ENCODE measurements around the gene MYO1D.

The MYO1D gene

GRCh38 chr17:32546031-32546444 lies 330.9 kb downstream of the MYO1D start:
- Histone ChIP-seq H3K36me3 (no peaks in the 10 kb centered on the region), H3K4me3 (ENCODE audit: low read depth, low read length) (no peak overlapping the region), H3K27me3 (ENCODE audit: insufficient read depth, low read depth, severe bottlenecking) (no peaks in the 10 kb centered on the region), H3K9me3 (ENCODE audit: severe bottlenecking) (no peaks in the 10 kb centered on the region), H3K27ac (no peak overlapping the region)
- no peak for TF ChIP-seq CTCF (IDR thresholded peaks at IDR 0.05; ENCODE audit: low read depth, low read length)
- no peak for DNase-seq

- no peak for DNase-seq
- H3K27me3 ChIP-seq (ENCODE audit: insufficient read depth, low read depth, severe bottlenecking) = no peaks in the 10 kb centered on the region
- H3K36me3 ChIP-seq = no peaks in the 10 kb centered on the region
- peaks cover 8% of the 10 kb centered on the region for H3K9me3 ChIP-seq (ENCODE audit: severe bottlenecking)
- no peak for TF ChIP-seq CTCF (IDR thresholded peaks at IDR 0.05; ENCODE audit: low read depth, low read length)
- H3K27ac ChIP-seq = no peak overlapping the region
- no peak overlapping the region for H3K4me3 ChIP-seq (ENCODE audit: low read depth, low read length)
Measured at GRCh38 chr17:32542186-32542585, 334.7 kb downstream of the MYO1D start.

GRCh38 chr17:32541640-32542039 lies 335.3 kb downstream of the MYO1D start:
- Histone ChIP-seq H3K27ac (no peak overlapping the region), H3K9me3 (ENCODE audit: severe bottlenecking) (peaks cover 8% of the 10 kb centered on the region), H3K36me3 (no peaks in the 10 kb centered on the region), H3K27me3 (ENCODE audit: insufficient read depth, low read depth, severe bottlenecking) (no peaks in the 10 kb centered on the region), H3K4me3 (ENCODE audit: low read depth, low read length) (no peak overlapping the region)
- no peak for DNase-seq
- TF ChIP-seq CTCF (IDR thresholded peaks at IDR 0.05; ENCODE audit: low read depth, low read length) = no peak

GRCh38 chr17:32536736-32537643 lies 339.9 kb downstream of the MYO1D start:
- Histone ChIP-seq H3K36me3 (no peaks in the 10 kb centered on the region), H3K27ac (no peak overlapping the region), H3K27me3 (ENCODE audit: insufficient read depth, low read depth, severe bottlenecking) (no peaks in the 10 kb centered on the region), H3K4me3 (ENCODE audit: low read depth, low read length) (no peak overlapping the region), H3K9me3 (ENCODE audit: severe bottlenecking) (peaks cover 8% of the 10 kb centered on the region)
- no peak for DNase-seq
- no peak for TF ChIP-seq CTCF (IDR thresholded peaks at IDR 0.05; ENCODE audit: low read depth, low read length)

- no peak for DNase-seq
- Histone ChIP-seq H3K27me3 (ENCODE audit: insufficient read depth, low read depth, severe bottlenecking) (no peaks in the 10 kb centered on the region), H3K36me3 (no peaks in the 10 kb centered on the region), H3K9me3 (ENCODE audit: severe bottlenecking) (no peaks in the 10 kb centered on the region), H3K27ac (peak overlapping the region; percentile 44; the same call in 1 of the 2 replicates), H3K4me3 (ENCODE audit: low read depth, low read length) (no peak overlapping the region)
- TF ChIP-seq CTCF (IDR thresholded peaks at IDR 0.05; ENCODE audit: low read depth, low read length) = no peak
Measured at GRCh38 chr17:32533296-32533695, 343.6 kb downstream of the MYO1D start.

Data from WERI-Rb-1 (cell line).